SU-DHL-6 (cell line): Measurements from ENCODE around the gene S1PR3.

Experiments used
- CTCF ChIP-seq: fragments of 200-600 bp; sonication (generic); IDR thresholded peaks from one replicate; pipeline ENCODE4 v1.5.1; 2017; ENCODE audit warnings: antibody characterized with exemption, mild to moderate bottlenecking, low read length, moderate library complexity; ENCODE audit not compliant: insufficient read depth, poor library complexity, severe bottlenecking
- EZH2phosphoT487 ChIP-seq: fragments of 200-600 bp; sonication (generic), shearing (Covaris generic); conservative IDR thresholded peaks from 2 replicates; pipeline ENCODE4 v1.6.1; 2018; ENCODE audit warnings: mild to moderate bottlenecking, antibody characterized with exemption, low read length, moderate library complexity, mixed read lengths

- TF ChIP-seq EZH2phosphoT487 (no peak), CTCF (no peak)
Observed at GRCh38 chr9:88954066-88954465, 37.2 kb upstream of the S1PR3 start.
